HG02759 (cell line): ENCODE data around the gene COL5A3.

Experiments used
- ATAC-seq: cut with Tn5 transposase; IDR thresholded peaks from one replicate; pipeline ENCODE4 v1.9.1; 2021; ENCODE audit warnings: mild to moderate bottlenecking, moderate library complexity; ENCODE audit not compliant: unreplicated experiment

Gene COL5A3

DNA sequence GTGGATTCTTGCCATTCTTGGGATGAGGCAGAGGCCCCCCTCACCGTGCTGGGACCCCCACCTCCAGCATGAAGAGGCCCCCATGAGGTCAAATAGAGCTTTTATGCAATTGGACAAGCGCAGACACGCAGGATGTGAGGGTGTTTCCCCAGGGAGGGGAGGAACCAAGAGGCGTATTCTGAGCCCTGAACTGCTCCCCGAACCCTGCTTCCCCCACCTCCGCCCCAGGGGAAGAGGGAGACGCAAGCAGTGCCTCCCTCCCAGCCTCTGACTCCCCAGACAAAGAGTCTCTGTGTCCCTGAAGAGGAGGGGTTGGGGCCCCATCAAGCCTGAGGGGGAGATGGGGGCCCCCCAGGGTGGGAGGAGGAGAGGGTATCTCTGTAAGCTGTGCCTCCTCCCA is 1.7 kb upstream of the COL5A3 start:
- ATAC-seq: no peak

DNA sequence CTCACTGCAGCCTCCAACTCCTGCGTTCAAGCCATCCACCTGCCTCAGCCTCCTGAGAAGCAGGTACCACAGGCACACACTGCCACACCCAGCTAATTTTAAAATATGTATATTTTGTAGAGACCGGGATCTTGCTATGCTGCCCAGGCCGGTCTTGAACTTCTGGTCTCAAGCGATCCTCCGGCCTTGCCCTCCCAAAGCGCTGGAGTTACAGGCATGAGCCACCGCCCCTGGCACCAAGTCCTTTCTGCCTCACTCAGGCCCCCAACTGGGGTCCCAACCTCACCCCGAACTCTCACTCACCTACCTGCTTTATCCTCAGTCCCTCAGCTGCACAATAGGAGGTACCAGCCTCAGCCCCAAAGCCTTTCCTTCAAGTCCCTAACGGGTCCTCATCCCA is 635 bp upstream of the COL5A3 start:
- ATAC-seq: no peak

DNA sequence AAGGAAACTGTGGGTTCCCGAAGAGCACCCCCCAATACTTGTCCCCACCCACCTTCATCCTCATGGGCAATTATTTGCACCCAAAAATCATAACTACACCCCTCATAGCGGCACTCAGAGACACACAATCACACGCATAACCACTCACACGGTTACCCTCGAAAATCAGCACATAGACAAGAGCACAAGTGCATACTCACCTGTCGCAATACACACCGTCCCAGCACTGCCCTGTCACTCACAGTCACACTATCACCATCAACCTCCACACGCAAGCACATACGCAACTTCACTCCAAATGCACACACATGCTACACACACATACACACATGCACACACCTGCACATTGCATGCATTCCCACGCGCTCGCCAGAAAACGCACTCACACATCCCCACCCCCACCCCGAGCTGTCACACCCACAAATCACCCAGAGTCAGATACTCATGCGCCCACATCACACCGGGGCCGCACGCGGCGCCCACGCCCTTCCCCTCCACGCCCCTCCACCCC is 535 bp downstream of the COL5A3 start:
- no peak for ATAC-seq

DNA sequence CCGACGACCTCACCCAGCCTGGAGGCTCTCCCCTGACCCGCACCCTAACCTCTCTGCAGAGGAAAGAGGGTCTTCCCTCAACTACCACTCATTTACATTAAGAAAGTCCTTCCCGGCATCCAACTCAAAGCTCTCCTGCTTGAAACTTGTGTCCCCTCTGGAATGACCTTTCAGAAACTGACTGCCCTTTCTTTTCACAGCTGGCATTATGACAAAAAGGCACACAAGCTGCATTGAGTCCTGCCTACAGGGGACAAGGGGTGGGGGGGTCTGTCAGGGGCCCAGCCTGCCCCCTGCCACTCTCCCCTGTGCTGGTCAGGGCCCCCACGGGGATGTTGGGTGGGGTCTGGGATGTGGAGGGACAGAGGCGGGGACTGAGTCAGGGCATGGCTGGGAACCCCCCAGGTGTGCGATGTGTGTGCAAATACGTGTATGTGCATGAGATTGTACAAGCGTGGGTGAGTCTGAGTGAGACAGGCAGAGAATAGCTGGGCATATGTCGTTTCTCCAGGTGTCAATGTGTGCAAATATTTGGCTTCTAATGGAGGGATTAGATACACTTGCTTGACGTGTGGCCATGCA is 2.0 kb downstream of the COL5A3 start:
- no peak for ATAC-seq

DNA sequence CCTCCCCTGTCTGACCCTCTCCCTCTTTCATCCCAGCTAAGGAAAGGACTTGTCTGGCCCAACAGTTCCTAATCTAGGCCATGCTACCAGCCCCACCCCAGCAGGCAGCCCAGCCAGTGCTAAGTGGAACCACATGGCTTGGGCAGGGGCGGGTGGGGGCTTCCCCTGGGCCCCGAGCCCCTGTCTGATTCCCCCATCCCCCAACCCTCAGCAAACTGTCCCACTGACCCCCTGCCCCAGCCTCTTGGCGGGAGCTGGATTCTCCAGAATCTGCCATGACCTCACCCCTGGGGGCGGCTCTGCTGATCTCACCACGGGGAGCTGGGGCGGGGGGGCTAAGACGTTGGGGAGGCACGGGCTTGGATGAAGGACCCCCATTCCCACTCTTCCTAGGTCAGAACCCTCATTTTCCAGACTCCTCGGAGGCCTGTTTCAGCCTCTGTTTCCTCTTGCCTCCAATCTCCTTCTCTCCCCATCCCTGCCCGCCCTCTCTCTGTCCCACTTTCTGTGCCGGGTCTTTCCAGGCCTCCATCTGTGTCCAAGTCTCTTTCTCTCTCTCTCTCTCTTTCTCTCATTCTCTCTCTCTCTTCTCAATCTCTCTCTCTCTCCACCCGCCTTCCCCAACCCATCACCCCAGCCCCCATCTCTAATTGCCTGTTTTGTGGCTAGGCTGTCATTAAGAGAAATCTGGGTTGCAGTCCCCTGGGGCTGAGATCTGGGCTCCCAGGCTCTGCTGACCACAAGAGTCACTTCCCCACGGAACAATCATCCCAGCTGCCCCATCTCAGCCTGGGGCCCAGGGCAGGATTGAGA is 2.7 kb downstream of the COL5A3 start:
- no peak for ATAC-seq

DNA sequence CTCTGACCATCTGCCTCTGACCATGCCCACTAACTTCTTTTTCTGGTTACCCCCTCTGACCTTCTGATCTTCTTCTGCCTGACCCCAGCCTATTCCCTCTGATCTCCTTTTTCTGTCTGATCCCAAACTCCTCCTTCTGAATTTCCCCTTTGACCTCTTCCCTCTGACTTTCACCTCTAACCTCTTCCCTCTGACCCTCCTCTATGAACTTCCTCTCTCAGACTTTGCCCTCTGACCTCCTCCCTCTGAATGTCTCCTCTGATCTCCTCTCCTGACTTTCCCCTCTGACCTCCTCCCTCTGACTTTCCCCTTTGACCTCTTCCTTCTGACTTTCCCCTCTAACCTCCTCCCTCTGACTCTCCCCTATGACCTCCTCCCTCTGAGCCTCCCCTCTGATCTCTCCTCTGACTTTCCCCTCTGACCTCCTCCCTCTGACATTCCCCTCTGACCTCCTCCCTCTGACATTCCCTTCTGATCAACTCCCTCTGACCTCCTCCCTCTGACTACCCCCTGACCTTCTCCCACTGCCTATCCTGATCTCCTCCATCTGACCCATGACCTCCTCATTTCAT is 3.5 kb downstream of the COL5A3 start:
- ATAC-seq: no peak

DNA sequence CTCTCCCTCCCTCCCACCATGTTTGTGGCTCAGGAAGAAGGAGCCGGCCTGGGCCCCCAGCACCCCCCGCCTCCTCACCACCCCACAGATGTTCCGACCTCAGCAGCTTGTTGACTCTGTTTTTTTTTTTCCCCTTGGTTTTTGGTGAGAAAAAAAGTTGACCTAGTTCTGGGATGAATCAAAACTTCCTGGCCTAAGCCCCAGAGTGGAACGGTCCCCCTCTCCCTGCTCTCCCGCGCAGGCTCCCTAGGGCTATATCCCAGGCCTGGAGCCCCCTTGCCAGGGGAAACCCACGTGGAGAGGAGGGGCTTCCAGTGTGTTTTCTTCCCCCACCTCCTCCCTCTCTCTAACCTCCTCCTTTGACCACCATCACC is 4.0 kb downstream of the COL5A3 start:
- no peak for ATAC-seq

DNA sequence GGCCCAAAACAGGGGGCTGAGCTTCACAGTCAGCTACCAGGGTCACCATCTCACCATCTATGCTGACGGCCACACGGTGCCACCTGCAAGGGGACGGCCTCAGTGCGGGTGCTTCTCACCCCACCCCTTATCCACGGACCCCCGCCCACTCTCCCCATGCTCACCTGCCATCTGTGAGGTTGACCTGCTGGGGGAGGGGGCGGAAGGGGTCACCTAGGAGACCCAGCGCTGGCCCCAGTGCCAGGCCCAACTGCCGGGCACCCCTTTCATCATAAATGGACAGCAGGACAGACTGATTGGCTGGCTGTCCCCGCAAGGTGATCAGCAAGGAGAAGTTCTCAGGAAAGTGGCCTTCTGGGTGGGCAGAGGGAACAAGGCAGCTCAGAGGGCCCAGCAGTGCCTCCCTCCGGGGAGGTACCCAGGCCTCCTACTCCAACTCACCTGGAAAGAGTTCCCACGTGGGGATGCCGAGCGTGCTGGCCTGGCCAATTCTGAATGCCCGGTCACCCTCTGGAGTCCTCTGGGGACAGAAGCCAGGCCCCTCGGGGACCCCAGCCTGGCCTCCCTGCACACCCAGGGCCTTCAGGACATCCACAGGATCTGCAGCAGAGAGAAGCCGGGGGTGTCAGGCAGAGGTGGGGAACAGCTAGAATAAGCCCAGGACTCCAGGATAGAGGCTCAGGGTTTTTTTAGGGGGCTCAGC is 4.5 kb downstream of the COL5A3 start:
- no peak for ATAC-seq

DNA sequence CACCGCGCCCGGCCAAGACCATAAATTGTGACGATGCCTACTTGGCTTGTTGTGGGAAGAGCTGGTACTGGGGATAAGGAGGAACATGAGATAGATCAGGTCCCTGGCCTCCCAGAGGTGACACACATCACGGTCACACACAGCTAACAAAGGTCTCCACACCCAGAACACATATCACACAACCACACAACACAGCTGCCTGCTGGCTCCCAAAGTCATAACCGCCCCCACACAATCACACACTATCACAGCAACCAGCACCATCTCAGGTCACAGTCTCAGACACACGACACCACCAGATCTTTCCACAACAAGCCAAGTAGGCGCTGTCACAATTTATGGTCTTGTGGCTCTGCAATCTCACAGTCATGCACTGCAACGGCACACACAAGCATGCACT is 5.7 kb downstream of the COL5A3 start:
- no peak for ATAC-seq

DNA sequence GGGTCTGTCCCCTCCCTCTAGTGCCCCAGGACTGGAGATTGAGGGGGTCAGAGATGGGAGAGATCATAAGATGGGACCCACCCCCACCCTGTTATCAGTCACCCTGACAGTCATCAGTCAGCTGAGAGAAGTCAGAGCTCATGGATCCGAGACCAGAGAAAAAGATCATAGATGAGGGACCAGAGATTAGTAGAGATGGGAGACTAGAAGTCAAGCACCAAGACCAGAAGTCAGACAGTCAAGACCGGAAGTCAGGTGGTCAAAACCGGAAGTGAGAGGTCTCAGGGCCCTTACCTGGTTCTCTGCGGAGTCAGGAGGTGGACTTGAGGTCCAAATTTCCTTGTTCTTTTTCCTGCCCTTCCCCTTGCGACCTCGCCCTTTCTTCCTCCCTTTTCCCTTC is 7.0 kb downstream of the COL5A3 start:
- no peak for ATAC-seq

DNA sequence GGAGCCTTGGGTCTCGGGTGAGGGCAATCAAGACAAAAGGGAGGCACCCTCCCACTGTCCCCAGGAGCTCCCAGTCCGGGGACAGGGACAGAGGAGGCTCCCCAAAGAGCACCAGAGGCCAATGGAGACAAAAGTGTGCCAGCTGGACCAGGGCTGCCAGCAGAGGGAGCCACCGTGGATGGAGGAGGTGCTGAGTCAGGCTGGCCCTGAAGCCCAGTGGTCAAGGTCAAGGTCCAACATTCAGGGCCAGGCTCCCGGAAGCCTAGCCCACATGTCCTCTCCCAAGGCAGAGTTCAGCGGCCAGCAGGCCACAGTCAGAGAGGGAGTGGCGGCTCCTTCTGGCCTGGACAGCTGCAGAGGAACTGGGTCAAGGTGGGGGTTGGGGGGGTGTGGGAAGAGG is 8.4 kb downstream of the COL5A3 start:
- ATAC-seq: no peak

DNA sequence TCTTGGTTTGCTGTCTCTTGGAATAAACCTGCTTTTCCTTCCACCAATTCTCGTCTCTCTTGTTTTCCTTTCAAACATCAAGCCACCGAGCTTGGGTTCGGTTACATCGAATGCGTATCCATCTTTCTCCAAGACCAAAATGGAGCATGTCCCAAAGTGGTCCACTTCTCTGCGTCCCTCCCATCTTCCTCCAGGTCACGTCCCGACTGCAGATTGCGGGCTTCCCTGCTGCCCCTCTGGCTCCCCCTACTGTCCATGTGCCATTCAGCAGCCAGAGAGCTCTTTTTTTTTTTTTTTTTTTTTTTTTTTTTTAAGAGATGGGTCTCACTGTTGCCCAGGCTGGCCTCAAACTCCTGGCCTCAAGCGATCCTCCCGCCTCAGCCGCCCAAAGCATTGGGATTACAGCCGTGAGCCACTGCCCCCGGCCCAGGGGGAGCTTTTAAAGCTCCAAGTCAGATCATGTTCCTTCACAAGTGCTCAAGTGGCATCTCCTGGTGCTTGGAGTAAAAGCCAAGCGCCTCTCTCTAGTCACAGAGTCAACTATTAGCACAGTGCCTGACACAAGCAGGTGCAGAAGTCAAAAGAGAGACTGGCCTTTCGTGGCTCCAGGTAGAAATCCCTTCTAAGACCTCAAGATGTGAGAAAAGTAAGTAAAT is 10.0 kb downstream of the COL5A3 start:
- ATAC-seq: no peak

DNA sequence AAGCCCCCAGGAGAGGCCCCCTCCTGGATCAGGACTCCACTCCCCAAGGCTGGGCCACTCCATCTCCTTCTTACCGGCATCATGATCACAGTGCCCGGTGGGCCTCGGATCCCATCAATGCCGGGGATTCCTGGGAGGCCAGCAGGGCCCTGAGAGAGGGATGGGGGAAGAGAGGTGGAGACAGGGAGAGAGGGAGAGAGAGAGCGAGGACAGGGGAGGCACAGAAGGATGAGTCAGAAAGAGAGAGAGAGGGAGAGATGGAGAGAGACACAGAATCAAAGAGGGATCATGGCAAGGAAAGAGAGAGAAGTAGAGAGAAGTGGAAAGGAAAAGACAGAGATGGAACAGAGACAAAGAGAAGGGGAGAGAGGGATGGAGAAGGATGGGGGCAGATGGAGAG is 13.8 kb downstream of the COL5A3 start:
- ATAC-seq: no peak

DNA sequence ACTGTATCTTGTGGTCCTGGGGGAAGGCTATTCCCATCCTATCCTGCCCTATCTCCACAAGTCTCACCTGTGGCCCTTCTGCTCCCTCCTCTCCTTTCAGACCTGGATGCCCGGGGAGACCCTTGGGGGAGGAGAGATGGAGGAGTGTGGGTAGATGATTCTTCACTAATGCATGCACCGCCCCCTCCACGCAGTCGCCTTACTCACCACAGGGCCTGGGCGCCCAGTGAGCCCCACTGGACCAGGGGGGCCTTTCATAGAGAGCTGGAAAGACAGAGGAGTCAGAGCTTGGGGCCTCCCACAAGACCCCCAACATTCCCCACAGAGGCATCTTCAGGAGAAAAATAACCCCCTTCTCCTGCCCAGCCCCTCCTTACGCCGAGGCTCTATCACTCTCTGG is 14.3 kb downstream of the COL5A3 start:
- ATAC-seq: no peak

DNA sequence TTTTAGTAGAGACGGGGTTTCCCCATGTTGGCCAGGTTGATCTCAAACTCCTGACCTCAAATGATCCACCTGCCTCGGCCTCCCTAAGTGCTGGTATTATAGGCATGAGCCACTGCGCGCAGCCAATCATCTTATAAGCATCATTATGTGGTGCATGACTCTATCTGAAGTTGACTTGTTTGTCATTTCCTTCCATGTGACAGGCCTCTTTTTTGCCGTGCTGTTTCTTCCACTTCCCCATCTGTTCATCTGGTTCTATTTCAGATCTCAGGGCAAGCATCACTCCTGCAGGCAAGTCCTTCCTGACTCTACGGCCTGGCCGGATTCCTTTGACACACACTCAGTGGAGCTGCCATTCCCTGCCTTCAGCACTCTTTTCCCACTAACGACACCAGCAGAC is 15.2 kb downstream of the COL5A3 start:
- ATAC-seq: no peak

DNA sequence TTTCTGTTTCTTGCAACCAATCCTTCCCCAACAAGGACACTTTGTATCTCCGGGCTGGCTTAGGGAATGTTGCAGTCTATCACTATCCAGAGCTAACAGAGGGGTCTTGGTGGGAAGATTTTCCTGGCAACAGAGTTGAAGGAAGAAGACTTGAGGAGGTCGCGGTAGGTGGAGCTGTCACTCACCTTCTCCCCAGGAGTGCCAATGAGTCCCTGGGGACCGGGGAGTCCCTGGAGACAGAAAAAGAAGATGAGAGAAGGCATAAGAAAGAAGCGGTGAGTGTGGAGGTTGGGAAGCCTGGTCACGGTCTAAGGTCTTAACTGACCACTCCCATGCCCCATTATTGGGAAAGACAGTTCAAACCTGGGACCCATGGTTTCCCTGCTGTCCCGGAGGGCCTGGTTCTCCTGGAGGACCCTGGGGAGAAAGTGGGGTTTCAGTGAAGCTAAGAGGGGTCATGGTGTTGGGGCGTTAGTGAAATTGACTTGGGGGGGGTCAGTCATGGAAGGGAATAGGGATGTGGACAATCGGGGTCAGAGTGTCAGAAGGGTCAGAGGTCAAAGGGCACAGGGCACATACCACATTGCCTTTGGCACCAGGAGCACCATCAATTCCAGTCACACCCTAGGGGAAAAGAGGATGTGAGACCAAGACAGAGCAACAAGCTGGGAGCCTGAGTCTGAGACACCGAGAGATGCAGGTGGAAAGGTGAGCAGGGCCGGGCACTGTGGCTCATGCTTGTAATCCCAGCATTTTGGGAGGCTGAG is 18.7 kb downstream of the COL5A3 start:
- ATAC-seq: no peak

DNA sequence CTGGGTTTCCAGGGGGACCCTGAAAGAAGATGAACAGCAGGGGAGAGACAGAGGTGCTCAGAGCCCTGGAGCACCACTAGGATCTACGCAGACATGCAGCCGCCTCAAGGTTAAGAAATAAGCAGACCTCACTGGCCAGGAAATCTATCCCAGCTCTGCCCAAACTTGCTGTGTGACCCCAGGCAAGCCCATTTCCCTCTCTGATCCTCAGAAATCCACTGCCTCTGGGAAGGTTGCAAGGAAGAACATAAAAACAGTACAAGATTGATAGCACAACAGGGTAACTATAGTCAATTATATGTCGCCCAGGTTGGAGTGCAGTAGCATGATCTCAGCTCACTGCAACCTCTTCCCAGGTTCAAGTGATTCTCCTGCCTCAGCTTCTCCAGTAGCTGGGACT is 20.8 kb downstream of the COL5A3 start:
- ATAC-seq: no peak

DNA sequence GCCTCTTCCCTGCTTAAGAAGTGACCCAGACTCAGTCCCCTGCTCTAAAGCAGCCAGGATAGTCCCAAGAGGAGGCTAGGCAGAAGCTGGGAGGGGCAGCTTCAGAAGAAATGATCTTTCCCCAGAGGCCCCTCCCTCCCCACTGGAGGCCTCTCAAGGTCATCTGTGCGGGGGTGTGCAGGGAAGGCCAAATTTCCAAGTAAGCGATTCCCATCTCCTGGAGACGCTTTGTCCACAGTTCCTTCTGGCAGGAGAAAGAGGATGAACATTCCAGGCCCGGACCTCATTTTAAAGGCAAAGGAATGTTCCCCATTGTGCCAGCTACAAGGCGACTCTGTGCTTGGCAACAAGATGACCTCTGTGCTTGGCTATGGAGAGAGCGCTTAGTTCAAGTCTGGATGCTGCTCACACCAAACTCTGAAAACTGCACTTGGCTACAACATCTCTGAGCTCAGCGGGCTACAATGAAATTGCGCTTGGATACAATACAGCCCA is 23.5 kb downstream of the COL5A3 start:
- no peak for ATAC-seq

DNA sequence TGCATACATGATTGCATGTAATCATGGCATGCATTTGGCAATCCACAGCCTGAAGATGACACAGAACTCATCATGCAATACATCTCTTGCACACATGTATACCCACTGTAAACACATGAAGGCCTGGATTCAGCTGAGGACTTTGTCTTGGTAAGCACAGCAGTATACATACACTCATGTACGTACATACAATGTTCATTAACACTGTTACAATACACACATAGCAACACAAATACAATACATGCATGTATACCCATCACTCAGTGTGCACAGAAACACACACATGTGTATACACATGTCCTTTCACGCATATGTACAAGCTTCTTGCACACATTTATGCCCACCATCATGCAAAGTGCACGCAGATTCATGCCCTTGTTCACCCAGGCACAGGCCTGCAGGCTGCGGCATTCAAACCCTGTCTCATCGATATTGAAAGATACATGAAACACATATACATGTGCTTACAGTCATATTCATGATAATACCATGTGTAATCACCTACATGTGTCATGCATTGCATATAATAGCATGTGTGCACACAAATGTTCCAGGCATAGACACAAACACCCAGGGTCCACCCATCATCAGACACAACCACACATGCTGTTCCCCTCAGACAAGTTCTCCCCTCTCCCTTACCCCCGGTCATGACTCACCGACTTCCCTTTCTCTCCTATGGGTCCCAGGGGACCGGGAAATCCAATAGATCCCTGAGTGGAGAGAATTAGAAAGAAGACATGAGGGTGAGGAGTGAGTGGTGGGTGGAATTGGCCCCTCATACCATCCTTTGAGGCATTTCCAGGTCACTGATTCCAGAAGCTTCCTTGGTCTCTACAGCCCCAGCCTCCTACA is 28.7 kb downstream of the COL5A3 start:
- no peak for ATAC-seq
